HL-60 (cell line): ENCODE measurements around the gene PPM1M.

ENCODE experiments used
- GABPA ChIP-seq: IDR thresholded peaks from 2 replicates; pipeline ENCODE4 v1.6.1; 2012; ENCODE audit warnings: low read depth
- POLR2AphosphoS5 ChIP-seq: IDR thresholded peaks from 2 replicates; pipeline ENCODE4 v1.6.1; 2012; ENCODE audit warnings: low read depth
- SPI1 ChIP-seq: IDR thresholded peaks from 2 replicates; pipeline ENCODE4 v1.6.1; 2012; ENCODE audit warnings: low read depth, mild to moderate bottlenecking, borderline replicate concordance
- TF ChIP-seq, protein P1 (sequence below): IDR thresholded peaks from one replicate; pipeline ENCODE4 v1.5.1; 2011; ENCODE audit warnings: low read length, control low read depth, inconsistent platforms; ENCODE audit not compliant: insufficient read depth
- TF ChIP-seq, protein P2 (sequence below): IDR thresholded peaks from 2 replicates; pipeline ENCODE4 v1.6.1; 2012; ENCODE audit warnings: low read depth; ENCODE audit not compliant: insufficient replicate concordance

DNA sequence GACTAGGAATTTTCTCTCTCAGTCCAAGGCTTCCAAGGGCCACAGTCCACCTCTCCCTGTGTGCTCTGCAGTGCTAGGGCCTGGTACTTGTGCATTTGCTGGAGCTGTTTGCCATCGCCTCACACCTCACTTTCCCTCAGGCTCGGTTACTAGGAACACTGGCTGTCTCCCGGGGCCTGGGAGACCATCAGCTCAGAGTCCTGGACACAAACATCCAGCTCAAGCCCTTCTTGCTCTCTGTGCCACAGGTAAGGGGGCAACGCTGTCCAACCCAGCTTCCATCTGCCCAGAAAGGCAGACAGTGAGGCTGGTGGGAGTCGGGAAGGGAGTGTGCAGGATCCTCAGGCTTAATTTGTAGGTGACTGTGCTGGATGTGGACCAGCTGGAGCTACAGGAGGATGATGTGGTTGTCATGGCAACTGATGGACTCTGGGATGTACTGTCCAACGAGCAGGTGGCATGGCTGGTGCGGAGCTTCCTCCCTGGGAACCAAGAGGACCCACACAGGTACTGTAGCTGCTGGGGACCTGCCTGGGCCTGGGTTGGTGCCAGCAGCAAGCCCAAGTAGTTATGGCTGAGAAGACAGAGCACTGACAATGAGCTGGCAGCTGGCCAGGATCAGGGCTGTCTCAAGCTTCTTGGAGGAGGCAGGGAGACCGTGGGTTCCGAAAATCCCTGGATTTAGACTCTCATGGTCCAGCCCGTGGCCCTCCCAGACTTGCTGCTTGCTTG, 3.4 kb downstream of the PPM1M start:
- TF ChIP-seq, protein P1, sequence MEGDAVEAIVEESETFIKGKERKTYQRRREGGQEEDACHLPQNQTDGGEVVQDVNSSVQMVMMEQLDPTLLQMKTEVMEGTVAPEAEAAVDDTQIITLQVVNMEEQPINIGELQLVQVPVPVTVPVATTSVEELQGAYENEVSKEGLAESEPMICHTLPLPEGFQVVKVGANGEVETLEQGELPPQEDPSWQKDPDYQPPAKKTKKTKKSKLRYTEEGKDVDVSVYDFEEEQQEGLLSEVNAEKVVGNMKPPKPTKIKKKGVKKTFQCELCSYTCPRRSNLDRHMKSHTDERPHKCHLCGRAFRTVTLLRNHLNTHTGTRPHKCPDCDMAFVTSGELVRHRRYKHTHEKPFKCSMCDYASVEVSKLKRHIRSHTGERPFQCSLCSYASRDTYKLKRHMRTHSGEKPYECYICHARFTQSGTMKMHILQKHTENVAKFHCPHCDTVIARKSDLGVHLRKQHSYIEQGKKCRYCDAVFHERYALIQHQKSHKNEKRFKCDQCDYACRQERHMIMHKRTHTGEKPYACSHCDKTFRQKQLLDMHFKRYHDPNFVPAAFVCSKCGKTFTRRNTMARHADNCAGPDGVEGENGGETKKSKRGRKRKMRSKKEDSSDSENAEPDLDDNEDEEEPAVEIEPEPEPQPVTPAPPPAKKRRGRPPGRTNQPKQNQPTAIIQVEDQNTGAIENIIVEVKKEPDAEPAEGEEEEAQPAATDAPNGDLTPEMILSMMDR = no peak
- TF ChIP-seq POLR2AphosphoS5 (no peak; the same call in 1 of the 2 replicates), GABPA (no peak), SPI1 (no peak)
- TF ChIP-seq, protein P2, sequence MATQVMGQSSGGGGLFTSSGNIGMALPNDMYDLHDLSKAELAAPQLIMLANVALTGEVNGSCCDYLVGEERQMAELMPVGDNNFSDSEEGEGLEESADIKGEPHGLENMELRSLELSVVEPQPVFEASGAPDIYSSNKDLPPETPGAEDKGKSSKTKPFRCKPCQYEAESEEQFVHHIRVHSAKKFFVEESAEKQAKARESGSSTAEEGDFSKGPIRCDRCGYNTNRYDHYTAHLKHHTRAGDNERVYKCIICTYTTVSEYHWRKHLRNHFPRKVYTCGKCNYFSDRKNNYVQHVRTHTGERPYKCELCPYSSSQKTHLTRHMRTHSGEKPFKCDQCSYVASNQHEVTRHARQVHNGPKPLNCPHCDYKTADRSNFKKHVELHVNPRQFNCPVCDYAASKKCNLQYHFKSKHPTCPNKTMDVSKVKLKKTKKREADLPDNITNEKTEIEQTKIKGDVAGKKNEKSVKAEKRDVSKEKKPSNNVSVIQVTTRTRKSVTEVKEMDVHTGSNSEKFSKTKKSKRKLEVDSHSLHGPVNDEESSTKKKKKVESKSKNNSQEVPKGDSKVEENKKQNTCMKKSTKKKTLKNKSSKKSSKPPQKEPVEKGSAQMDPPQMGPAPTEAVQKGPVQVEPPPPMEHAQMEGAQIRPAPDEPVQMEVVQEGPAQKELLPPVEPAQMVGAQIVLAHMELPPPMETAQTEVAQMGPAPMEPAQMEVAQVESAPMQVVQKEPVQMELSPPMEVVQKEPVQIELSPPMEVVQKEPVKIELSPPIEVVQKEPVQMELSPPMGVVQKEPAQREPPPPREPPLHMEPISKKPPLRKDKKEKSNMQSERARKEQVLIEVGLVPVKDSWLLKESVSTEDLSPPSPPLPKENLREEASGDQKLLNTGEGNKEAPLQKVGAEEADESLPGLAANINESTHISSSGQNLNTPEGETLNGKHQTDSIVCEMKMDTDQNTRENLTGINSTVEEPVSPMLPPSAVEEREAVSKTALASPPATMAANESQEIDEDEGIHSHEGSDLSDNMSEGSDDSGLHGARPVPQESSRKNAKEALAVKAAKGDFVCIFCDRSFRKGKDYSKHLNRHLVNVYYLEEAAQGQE = no peak
